ENCODE results near the gene PLPPR5. TPM values are rescaled to one million over a fixed set of nuclear protein-coding genes. Genes with fewer than 3 reads are reported as not detected.

The PLPPR5 gene
- total RNA-seq, 3 donors from 2014 or later (not counting 1 experiment from before 2014, with no cell fraction given) = not detected

DNA sequence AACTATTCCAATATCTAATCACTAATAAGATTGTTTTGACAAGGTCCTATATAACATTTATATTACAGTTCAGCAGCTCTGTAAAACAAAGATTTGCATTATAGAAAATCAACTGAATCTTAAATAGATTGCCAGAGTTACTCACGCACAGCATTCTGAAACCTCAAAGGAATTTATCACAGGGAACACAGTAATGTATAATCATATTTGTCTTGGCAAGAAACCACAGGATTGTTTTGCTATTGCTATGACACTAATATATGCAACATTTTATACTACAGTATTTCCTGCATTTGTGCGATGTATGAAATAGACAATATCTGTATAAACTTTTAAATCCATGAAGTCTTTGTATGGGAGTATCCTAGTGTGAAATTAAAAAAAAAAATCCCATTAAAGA is 101.4 kb downstream of the PLPPR5 start:
- H3K27me3 Mint-ChIP-seq (ENCODE audit: low read depth in 2 of 2) = peaks cover 0 to 5% of the 10 kb centered on the region in 2 donors
- no peaks in the 10 kb centered on the region for H3K9me3 Mint-ChIP-seq
- no peaks in the 10 kb centered on the region for H3K36me3 ChIP-seq (ENCODE audit: control insufficient read depth, insufficient read depth, low read length)
- 43% methylated on average over 1 of the region's 2 CpGs for WGBS (ENCODE audit: insufficient coverage)
- H3K36me3 Mint-ChIP-seq = no peaks in the 10 kb centered on the region
- H3K4me1 ChIP-seq (ENCODE audit: control insufficient read depth, insufficient read depth, low read length) = no peaks in the 10 kb centered on the region
- H3K27ac ChIP-seq (ENCODE audit: low read length) = no peak overlapping the region
- no peaks in the 10 kb centered on the region for H3K4me1 Mint-ChIP-seq
- intact Hi-C loops (cut with micrococcal nuclease) = no loop called here
- H3K9me3 ChIP-seq (ENCODE audit: control insufficient read depth, insufficient read depth, low read length) = no peaks in the 10 kb centered on the region
- DNase-seq = no peak
- ATAC-seq = no peak
- no peak overlapping the region for H3K4me3 Mint-ChIP-seq
- no peak overlapping the region for H3K27ac Mint-ChIP-seq
- H3K27me3 ChIP-seq (ENCODE audit: control insufficient read depth, insufficient read depth, low read length) = no peaks in the 10 kb centered on the region
- TF ChIP-seq, protein P1, sequence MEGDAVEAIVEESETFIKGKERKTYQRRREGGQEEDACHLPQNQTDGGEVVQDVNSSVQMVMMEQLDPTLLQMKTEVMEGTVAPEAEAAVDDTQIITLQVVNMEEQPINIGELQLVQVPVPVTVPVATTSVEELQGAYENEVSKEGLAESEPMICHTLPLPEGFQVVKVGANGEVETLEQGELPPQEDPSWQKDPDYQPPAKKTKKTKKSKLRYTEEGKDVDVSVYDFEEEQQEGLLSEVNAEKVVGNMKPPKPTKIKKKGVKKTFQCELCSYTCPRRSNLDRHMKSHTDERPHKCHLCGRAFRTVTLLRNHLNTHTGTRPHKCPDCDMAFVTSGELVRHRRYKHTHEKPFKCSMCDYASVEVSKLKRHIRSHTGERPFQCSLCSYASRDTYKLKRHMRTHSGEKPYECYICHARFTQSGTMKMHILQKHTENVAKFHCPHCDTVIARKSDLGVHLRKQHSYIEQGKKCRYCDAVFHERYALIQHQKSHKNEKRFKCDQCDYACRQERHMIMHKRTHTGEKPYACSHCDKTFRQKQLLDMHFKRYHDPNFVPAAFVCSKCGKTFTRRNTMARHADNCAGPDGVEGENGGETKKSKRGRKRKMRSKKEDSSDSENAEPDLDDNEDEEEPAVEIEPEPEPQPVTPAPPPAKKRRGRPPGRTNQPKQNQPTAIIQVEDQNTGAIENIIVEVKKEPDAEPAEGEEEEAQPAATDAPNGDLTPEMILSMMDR (IDR thresholded peaks at IDR 0.05) = no peak
- H3K4me3 ChIP-seq (ENCODE audit: low read length) = no peak overlapping the region

DNA sequence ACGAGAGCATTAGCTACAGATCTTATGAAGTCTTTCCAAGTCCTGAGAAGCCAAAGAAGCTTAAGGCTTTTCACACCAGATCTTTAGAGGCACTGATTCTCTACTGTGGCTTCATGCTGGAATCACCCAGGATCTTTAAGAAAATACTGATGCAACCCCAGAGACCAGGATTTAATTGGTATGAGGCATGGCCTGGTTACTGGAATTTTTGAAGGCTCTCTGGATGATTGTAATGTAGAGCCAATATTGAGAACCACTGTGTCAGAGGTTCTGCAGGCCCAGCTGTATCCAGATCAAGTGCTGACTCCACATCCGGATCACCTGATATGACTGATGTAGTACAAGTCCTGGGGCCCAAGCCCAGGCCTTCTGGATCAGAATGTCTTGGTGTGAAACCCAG is 105.7 kb downstream of the PLPPR5 start:
- H3K4me3 ChIP-seq (ENCODE audit: low read length) = no peak overlapping the region
- H3K9me3 Mint-ChIP-seq = no peaks in the 10 kb centered on the region
- no peaks in the 10 kb centered on the region for H3K27me3 ChIP-seq (ENCODE audit: control insufficient read depth, insufficient read depth, low read length)
- no peaks in the 10 kb centered on the region for H3K27me3 Mint-ChIP-seq (ENCODE audit: low read depth in 2 of 2)
- WGBS (ENCODE audit: insufficient coverage) = 90% methylated on average over 2 of the region's 2 CpGs
- no peaks in the 10 kb centered on the region for H3K4me1 Mint-ChIP-seq
- no peak for DNase-seq
- TF ChIP-seq, protein P1 (IDR thresholded peaks at IDR 0.05) = no peak
- ATAC-seq = no peak
- no peaks in the 10 kb centered on the region for H3K36me3 Mint-ChIP-seq
- no peak overlapping the region for H3K27ac ChIP-seq (ENCODE audit: low read length)
- no peaks in the 10 kb centered on the region for H3K9me3 ChIP-seq (ENCODE audit: control insufficient read depth, insufficient read depth, low read length)
- no peak overlapping the region for H3K27ac Mint-ChIP-seq
- intact Hi-C loops (cut with micrococcal nuclease) = no loop called here
- no peaks in the 10 kb centered on the region for H3K36me3 ChIP-seq (ENCODE audit: control insufficient read depth, insufficient read depth, low read length)
- H3K4me3 Mint-ChIP-seq = no peak overlapping the region
- H3K4me1 ChIP-seq (ENCODE audit: control insufficient read depth, insufficient read depth, low read length) = no peaks in the 10 kb centered on the region

DNA sequence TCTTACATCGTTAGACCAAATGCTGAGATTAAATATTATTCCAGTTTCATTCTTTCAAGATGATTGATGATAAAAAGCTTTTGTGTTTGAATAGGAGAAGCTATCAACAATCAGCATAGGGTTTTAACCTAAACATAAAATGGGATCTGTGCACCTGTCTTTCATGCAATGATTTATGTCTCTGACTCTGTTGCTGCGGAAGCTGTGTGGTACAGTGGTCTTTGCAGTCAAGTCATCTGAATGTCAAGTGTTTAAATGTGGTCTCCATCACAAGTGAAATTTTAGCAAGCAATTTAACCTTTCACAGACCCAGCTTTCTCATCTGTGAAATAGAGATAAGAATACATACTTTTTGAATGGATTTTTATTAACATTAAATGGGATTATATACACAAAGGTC is 107.2 kb downstream of the PLPPR5 start:
- H3K9me3 Mint-ChIP-seq = no peaks in the 10 kb centered on the region
- no peak overlapping the region for H3K27ac Mint-ChIP-seq
- WGBS (ENCODE audit: insufficient coverage) = 44% methylated on average over 1 of the region's 2 CpGs
- TF ChIP-seq, protein P1 (IDR thresholded peaks at IDR 0.05) = no peak
- H3K4me1 Mint-ChIP-seq = no peaks in the 10 kb centered on the region
- Histone ChIP-seq H3K27ac (ENCODE audit: low read length) (no peak overlapping the region), H3K4me1 (ENCODE audit: control insufficient read depth, insufficient read depth, low read length) (no peaks in the 10 kb centered on the region), H3K27me3 (ENCODE audit: control insufficient read depth, insufficient read depth, low read length) (no peaks in the 10 kb centered on the region), H3K9me3 (ENCODE audit: control insufficient read depth, insufficient read depth, low read length) (no peaks in the 10 kb centered on the region), H3K4me3 (ENCODE audit: low read length) (no peak overlapping the region), H3K36me3 (ENCODE audit: control insufficient read depth, insufficient read depth, low read length) (no peaks in the 10 kb centered on the region)
- no peaks in the 10 kb centered on the region for H3K27me3 Mint-ChIP-seq (ENCODE audit: low read depth in 2 of 2)
- H3K36me3 Mint-ChIP-seq = no peaks in the 10 kb centered on the region
- DNase-seq (peak in 1 of 2 donors; percentile 7), ATAC-seq (no peak)
- H3K4me3 Mint-ChIP-seq = no peak overlapping the region
- intact Hi-C loops (cut with micrococcal nuclease) = no loop called here

DNA sequence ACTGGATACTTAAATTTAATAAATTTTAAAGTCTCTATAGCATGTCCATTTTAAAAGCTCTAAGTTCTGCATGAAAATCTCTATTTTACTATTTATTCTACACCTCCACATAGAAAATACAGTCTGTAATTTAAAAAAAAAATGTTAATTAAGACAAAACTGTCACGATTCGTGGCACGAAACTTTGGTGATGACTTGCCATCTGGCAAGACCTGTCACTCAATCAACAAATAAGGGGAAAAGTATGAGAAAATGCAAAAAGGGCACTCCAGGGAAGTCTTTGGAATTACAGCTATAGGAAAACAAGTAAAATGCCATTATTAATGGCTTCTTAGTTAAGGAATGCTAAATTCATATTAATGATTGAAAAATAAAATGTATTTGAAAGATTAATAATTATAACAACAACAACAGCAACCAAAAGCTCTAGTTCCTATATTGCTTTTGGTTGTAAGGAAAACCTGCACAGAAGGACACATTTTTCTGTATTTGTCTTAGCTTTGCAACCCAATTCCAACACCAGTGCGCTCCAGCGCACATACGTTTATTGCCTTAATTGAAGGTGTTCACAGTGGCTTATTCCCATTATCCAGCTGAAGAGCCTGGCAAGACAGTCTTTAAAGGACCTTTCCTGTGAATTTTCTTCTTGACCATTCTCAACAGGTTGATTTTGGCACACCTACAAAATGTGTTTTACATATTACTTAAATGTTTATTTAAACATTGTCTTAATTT is 107.8 kb downstream of the PLPPR5 start:
- H3K4me1 Mint-ChIP-seq = no peaks in the 10 kb centered on the region
- Histone ChIP-seq H3K36me3 (ENCODE audit: control insufficient read depth, insufficient read depth, low read length) (no peaks in the 10 kb centered on the region), H3K9me3 (ENCODE audit: control insufficient read depth, insufficient read depth, low read length) (no peaks in the 10 kb centered on the region), H3K27ac (ENCODE audit: low read length) (no peak overlapping the region), H3K4me1 (ENCODE audit: control insufficient read depth, insufficient read depth, low read length) (no peaks in the 10 kb centered on the region), H3K27me3 (ENCODE audit: control insufficient read depth, insufficient read depth, low read length) (no peaks in the 10 kb centered on the region), H3K4me3 (ENCODE audit: low read length) (no peak overlapping the region)
- H3K9me3 Mint-ChIP-seq = no peaks in the 10 kb centered on the region
- ATAC-seq = no peak
- H3K4me3 Mint-ChIP-seq = no peak overlapping the region
- DNase-seq = no peak
- H3K27me3 Mint-ChIP-seq (ENCODE audit: low read depth in 2 of 2) = no peaks in the 10 kb centered on the region
- no peaks in the 10 kb centered on the region for H3K36me3 Mint-ChIP-seq
- intact Hi-C loops (cut with micrococcal nuclease) = no loop called here
- TF ChIP-seq, protein P1 (IDR thresholded peaks at IDR 0.05) = no peak
- no peak overlapping the region for H3K27ac Mint-ChIP-seq
- WGBS (ENCODE audit: insufficient coverage) = 94% methylated on average over 6 of the region's 6 CpGs

All from natural killer cell (primary cell).